ENCODE results near the gene NEURL3. TPM values are rescaled to one million over a fixed set of nuclear protein-coding genes. Genes with fewer than 3 reads are reported as not detected.

The NEURL3 gene
- total and polyA plus RNA-seq, 2 of the 8 experiments (the other 6 are each of a cell fraction or from before 2014, with no cell fraction given): not detected

- FAIRE-seq: no peak
- Histone ChIP-seq H2BK120ac (replicated peaks; ENCODE audit: low read depth, low read length) (no peak overlapping the region), H2AK5ac (ENCODE audit: low read depth, low read length) (no peak overlapping the region), H4K91ac (replicated peaks; ENCODE audit: insufficient read length, low read length) (no peak overlapping the region), H3K4me2 (ENCODE audit: insufficient read depth in 1 of 2, low read depth in 2 of 2, low read length in 2 of 2) (peak overlapping the region; percentile 14 to 70), H2BK20ac (ENCODE audit: low read length) (no peak overlapping the region), H3K4ac (replicated peaks; ENCODE audit: insufficient read length, low read depth, low read length) (no peak overlapping the region), H3K27me3 (replicated peaks in 1 of 4; ENCODE audit: control insufficient read depth in 3 of 4, extremely low read depth in 1 of 4, insufficient read depth in 3 of 4, low read length in 3 of 4) (peaks cover 4 to 14% (median 10%) of the 10 kb centered on the region in 4 experiments), H2BK12ac (ENCODE audit: low read depth, low read length) (no peak overlapping the region), H2BK5ac (ENCODE audit: low read depth, low read length) (no peak overlapping the region), H3K4me1 (replicated peaks in 1 of 4; ENCODE audit: control insufficient read depth in 3 of 4, insufficient read depth in 4 of 4, low read length in 3 of 4) (peaks cover 0 to 6% (median 5%) of the 10 kb centered on the region in 4 experiments; a peak in 3 of 7 replicates), H3K27ac (ENCODE audit: low read depth, low read length) (no peak overlapping the region), H3K14ac (ENCODE audit: insufficient read length) (no peak overlapping the region), H2BK15ac (ENCODE audit: low read length) (peak overlapping the region; percentile 92), H3K23me2 (ENCODE audit: low read depth, low read length) (no peaks in the 10 kb centered on the region; the same call in 1 of the 2 replicates), H3K56ac (replicated peaks; ENCODE audit: insufficient read length, low read depth, low read length) (no peak overlapping the region), H3K79me2 (ENCODE audit: control insufficient read depth in 1 of 2, insufficient read depth in 2 of 2, low read length in 2 of 2) (no peaks in the 10 kb centered on the region), H2AFZ (ENCODE audit: low read length) (peak overlapping the region; percentile 90), H3K79me1 (ENCODE audit: low read depth, low read length) (no peaks in the 10 kb centered on the region), H3K23ac (ENCODE audit: insufficient read length) (no peak overlapping the region), H3K9ac (replicated peaks in 1 of 4; ENCODE audit: extremely low read depth in 1 of 4, low read depth in 3 of 4, low read length in 3 of 4) (no peak overlapping the region), H3K36me3 (ENCODE audit: control insufficient read depth in 2 of 4, insufficient read depth in 4 of 4, low read length in 3 of 4) (no peaks in the 10 kb centered on the region), H4K20me1 (replicated peaks in 1 of 2; ENCODE audit: control insufficient read depth in 1 of 2, insufficient read depth in 2 of 2, low read length in 2 of 2) (no peaks in the 10 kb centered on the region), H3K18ac (ENCODE audit: extremely low read depth, low read length) (no peak overlapping the region), H4K5ac (ENCODE audit: insufficient read length, low read depth, low read length) (no peak overlapping the region), H3K9me3 (ENCODE audit: insufficient read depth in 2 of 2, low read depth in 1 of 2, low read length in 1 of 2) (no peaks in the 10 kb centered on the region), H4K8ac (ENCODE audit: extremely low read depth, insufficient read depth, low read length) (no peak overlapping the region), H3K4me3 (ENCODE audit: extremely low read depth in 1 of 4, insufficient read depth in 2 of 4, low read depth in 3 of 4, low read length in 4 of 4) (peak overlapping the region in 3 of 4 experiments; percentile 28 to 53 (median 40); a peak in 6 of 8 replicates)
- POLR2A ChIA-PET (ENCODE audit: partially characterized antibody): interaction anchor here (1.2 kb wide), 1 partner anchor 23 kb away, joined by 3 read pairs; no protein-coding TSS in a partner anchor
- no peak for DNase-seq (ENCODE audit: low read depth in 1 of 2, low spot score in 2 of 2)
- WGBS, 2 experiments (ENCODE audit: extremely low coverage in 1 of 2, insufficient coverage in 1 of 2, insufficient read length in 1 of 2, insufficient replicate concordance in 2 of 2, low coverage in 1 of 2, low lambda C conversion rate in 2 of 2, missing lambda C conversion rate in 1 of 2): 53% methylated on average over 5 of the region's 11 CpGs; no CpG with 5 or more reads in 1 of the 2 experiments
- CTCF ChIA-PET (ENCODE audit: partially characterized antibody): interaction anchor here (0.9 to 10.3 kb wide), 33 partner anchors 12 to 252 kb away, joined by 3 to 171 read pairs (median 7); no protein-coding TSS in a partner anchor
- peak; percentile 12 for TF ChIP-seq KDM4A (IDR thresholded peaks at IDR 0.05; ENCODE audit: low read depth, low read length, severe bottlenecking)
- no peak for TF ChIP-seq CBX8 (IDR thresholded peaks at IDR 0.05; ENCODE audit: borderline replicate concordance, low read depth, low read length)
These were observed 4.7 kb upstream of the NEURL3 start for GRCh38 chr2:96509847-96510230.

All from H1 (cell line).